Measurements from ENCODE around the gene CORO2A. TPM values are rescaled to one million over a fixed set of nuclear protein-coding genes. Genes with fewer than 3 reads are reported as not detected.
"Not testable (repeated sequence)": the region's sequence is repeated elsewhere in the genome, so short reads cannot be mapped to it uniquely, and the experiment has no call there.

CORO2A gene
- polyA plus RNA-seq, 1 of the 3 experiments (the other 2 are of a cell fraction) = 2.3 TPM

- H4K20me1 ChIP-seq (ENCODE audit: insufficient read depth); H3K9me3 ChIP-seq; POLR2A ChIA-PET; H3K4me3 ChIP-seq (ENCODE audit: low read depth in 2 of 2, low read length in 1 of 2); H3K27ac ChIP-seq (ENCODE audit: low read depth in 2 of 2, low read length in 1 of 2); H3K9me2 ChIP-seq; H3K4me2 ChIP-seq; H3K79me2 ChIP-seq (ENCODE audit: insufficient read depth); H3K36me3 ChIP-seq (replicated peaks in 1 of 2; ENCODE audit: control insufficient read depth in 1 of 2, insufficient read depth in 2 of 2, low read length in 1 of 2); H3F3A ChIP-seq (replicated peaks; ENCODE audit: insufficient read depth); H2AFZ ChIP-seq (ENCODE audit: low read depth); H3K27me3 ChIP-seq (ENCODE audit: insufficient read depth); DNase-seq; H3K9ac ChIP-seq: not testable (repeated sequence)
- H3K4me1 ChIP-seq (ENCODE audit: control insufficient read depth in 1 of 2, insufficient read depth in 2 of 2, low read depth in 1 of 2, low read length in 1 of 2) = peaks cover 3 to 22% of the 10 kb centered on the region in 2 experiments; a peak in 2 of 4 replicates
- 92% methylated on average over 5 of the region's 5 CpGs for WGBS (ENCODE audit: low lambda C conversion rate)
- CTCF ChIA-PET = interaction anchor here (0.6 to 0.9 kb wide), 2 partner anchors 18 to 69 kb away, joined by 3 to 4 read pairs; partner anchors contain the start of gene CORO2A
Measured at GRCh38 chr9:98174502-98174918, 17.9 kb downstream of the CORO2A start.

DNA sequence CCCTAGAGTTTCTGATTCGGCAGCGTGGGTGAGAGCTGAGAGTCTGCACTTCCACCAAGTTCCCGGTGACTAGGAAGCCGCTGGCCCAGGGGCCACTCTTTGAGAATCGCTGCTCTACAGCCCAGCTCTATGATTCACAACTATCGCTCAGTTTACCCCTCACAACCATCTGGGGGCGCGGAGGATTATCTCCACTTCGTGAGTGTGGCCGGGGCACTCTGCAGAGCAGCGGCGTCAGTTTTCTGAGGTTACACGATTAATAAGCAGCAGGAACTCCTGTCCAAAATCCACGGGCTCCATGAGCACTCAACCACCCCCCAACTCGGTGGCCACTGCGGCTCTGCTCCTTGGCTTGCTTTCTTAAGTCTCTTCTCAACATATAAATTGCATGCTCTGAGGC lies 19.3 kb downstream of the CORO2A start:
- no peak overlapping the region for H3K4me3 ChIP-seq (ENCODE audit: low read depth in 2 of 2, low read length in 1 of 2)
- no peak overlapping the region for H3K4me2 ChIP-seq
- no peaks in the 10 kb centered on the region for H3K9me2 ChIP-seq
- no peak overlapping the region for H2AFZ ChIP-seq (ENCODE audit: low read depth)
- no peaks in the 10 kb centered on the region for H3K79me2 ChIP-seq (ENCODE audit: insufficient read depth)
- ChIA-PET CTCF (interaction anchor here (1.1 kb wide), 1 partner anchor 189 kb away, joined by 3 read pairs; the partner anchor contains the start of gene ANP32B), POLR2A (interaction anchor here (1.1 kb wide), 1 partner anchor 19 kb away, joined by 3 read pairs; the partner anchor contains the start of gene CORO2A)
- TF ChIP-seq NRF1 (IDR thresholded peaks at IDR 0.05; ENCODE audit: low read depth, low read length) (no peak), REST (IDR thresholded peaks at IDR 0.05; ENCODE audit: low read depth, low read length) (no peak), ELF1 (IDR thresholded peaks at IDR 0.05) (no peak), NFIC (IDR thresholded peaks at IDR 0.05; ENCODE audit: borderline replicate concordance) (no peak), CTCF (IDR thresholded peaks at IDR 0.05) (no peak), JUND (IDR thresholded peaks at IDR 0.05) (no peak), RXRA (IDR thresholded peaks at IDR 0.05; ENCODE audit: borderline replicate concordance, low read depth) (no peak), SMC3 (IDR thresholded peaks at IDR 0.05; ENCODE audit: low read depth, low read length) (no peak), YY1 (IDR thresholded peaks at IDR 0.05; ENCODE audit: low read depth) (no peak), PBX3 (IDR thresholded peaks at IDR 0.05) (no peak)
- no peaks in the 10 kb centered on the region for H4K20me1 ChIP-seq (ENCODE audit: insufficient read depth)
- H3K9me3 ChIP-seq = no peaks in the 10 kb centered on the region
- no peak for DNase-seq
- no peaks in the 10 kb centered on the region for H3K27me3 ChIP-seq (ENCODE audit: insufficient read depth)
- WGBS (ENCODE audit: low lambda C conversion rate) = 97% methylated on average over 12 of the region's 16 CpGs
- peaks cover 7 to 36% of the 10 kb centered on the region in 2 experiments; a peak in 2 of 4 replicates for H3K4me1 ChIP-seq (ENCODE audit: control insufficient read depth in 1 of 2, insufficient read depth in 2 of 2, low read depth in 1 of 2, low read length in 1 of 2)
- no peak overlapping the region for H3K9ac ChIP-seq
- no peak overlapping the region for H3K27ac ChIP-seq (ENCODE audit: low read depth in 2 of 2, low read length in 1 of 2)
- no peaks in the 10 kb centered on the region for H3K36me3 ChIP-seq (replicated peaks in 1 of 2; ENCODE audit: control insufficient read depth in 1 of 2, insufficient read depth in 2 of 2, low read length in 1 of 2)
- H3F3A ChIP-seq (replicated peaks; ENCODE audit: insufficient read depth) = no peaks in the 10 kb centered on the region
